HG03439 (cell line): ENCODE data around the gene COL23A1.

Experiments used
- ATAC-seq: cut with Tn5 transposase; IDR thresholded peaks from one replicate; pipeline ENCODE4 v1.9.1; 2021; ENCODE audit warnings: mild to moderate bottlenecking, moderate library complexity; ENCODE audit not compliant: unreplicated experiment

The COL23A1 gene

GRCh38 chr5:178463321-178464155 lies 126.7 kb downstream of the COL23A1 start:
- no peak for ATAC-seq

GRCh38 chr5:178462816-178463215 lies 127.4 kb downstream of the COL23A1 start:
- no peak for ATAC-seq

GRCh38 chr5:178462076-178462475 lies 128.1 kb downstream of the COL23A1 start:
- no peak for ATAC-seq

GRCh38 chr5:178461004-178461730 lies 129.0 kb downstream of the COL23A1 start:
- no peak for ATAC-seq

- ATAC-seq, result no peak
These were observed 129.6 kb downstream of the COL23A1 start for GRCh38 chr5:178460598-178460997.

- no peak for ATAC-seq
These were observed 130.0 kb downstream of the COL23A1 start for GRCh38 chr5:178460174-178460573.

- no peak for ATAC-seq
These were observed 132.1 kb downstream of the COL23A1 start for GRCh38 chr5:178458140-178458539.

GRCh38 chr5:178457471-178457870 lies 132.7 kb downstream of the COL23A1 start:
- ATAC-seq, result no peak

GRCh38 chr5:178455480-178455835 lies 134.7 kb downstream of the COL23A1 start:
- no peak for ATAC-seq

GRCh38 chr5:178454821-178455479 lies 135.2 kb downstream of the COL23A1 start:
- ATAC-seq, result no peak

- ATAC-seq, result no peak
These were observed 135.9 kb downstream of the COL23A1 start for GRCh38 chr5:178454303-178454702.

- ATAC-seq, result no peak
These were observed 137.0 kb downstream of the COL23A1 start for GRCh38 chr5:178453224-178453623.

GRCh38 chr5:178450121-178451028 lies 139.8 kb downstream of the COL23A1 start:
- no peak for ATAC-seq

- ATAC-seq, result no peak
These were observed 140.8 kb downstream of the COL23A1 start for GRCh38 chr5:178449163-178450070.

GRCh38 chr5:178445534-178445933 lies 144.7 kb downstream of the COL23A1 start:
- no peak for ATAC-seq

GRCh38 chr5:178442405-178443257 lies 147.6 kb downstream of the COL23A1 start:
- ATAC-seq, result no peak

GRCh38 chr5:178441486-178442270 lies 148.5 kb downstream of the COL23A1 start:
- no peak for ATAC-seq

- no peak for ATAC-seq
These were observed 150.0 kb downstream of the COL23A1 start for GRCh38 chr5:178440181-178440580.
